Measurements from ENCODE around the gene GNAI3. TPM values are rescaled to one million over a fixed set of nuclear protein-coding genes. Genes with fewer than 3 reads are reported as not detected.

Gene GNAI3
- total RNA-seq, 2 experiments from 2014 or later, result 5.1 to 5.4 TPM

- no peaks in the 10 kb centered on the region for H3K9me3 ChIP-seq (ENCODE audit: control insufficient read depth in 1 of 2, insufficient read depth in 1 of 2, low read length in 2 of 2)
- CTCF ChIA-PET, result interaction anchor here (3.8 kb wide), 1 partner anchor 130 kb away, joined by 22 read pairs; no protein-coding TSS in a partner anchor
These were observed 95.2 kb downstream of the GNAI3 start for GRCh38 chr1:109643385-109644230.

GRCh38 chr1:109644670-109645069 lies 96.3 kb downstream of the GNAI3 start:
- H3K4me3 ChIP-seq (ENCODE audit: low read length), result no peak overlapping the region
- H3K36me3 ChIP-seq (ENCODE audit: insufficient read depth, low read length), result no peaks in the 10 kb centered on the region
- intact Hi-C loops (cut with DNase I, micrococcal nuclease), result loop anchor here (5.0 kb wide), 4 partner anchors 43 to 338 kb away; partner anchors contain the start of genes AHCYL1 (in 2 of the 2), GSTM1 (in 2 of the 2) and GNAI3 (in 1 of the 2)
- H3K4me3 Mint-ChIP-seq, result no peak overlapping the region
- POLR2A ChIA-PET, result no interaction called here
- H3K4me1 ChIP-seq (ENCODE audit: insufficient read depth, low read length), result peaks cover 15% of the 10 kb centered on the region
- no peaks in the 10 kb centered on the region for H3K9me3 ChIP-seq (ENCODE audit: control insufficient read depth in 1 of 2, insufficient read depth in 1 of 2, low read length in 2 of 2)
- H3K27ac ChIP-seq (ENCODE audit: low read depth in 1 of 2, low read length in 2 of 2), result no peak overlapping the region
- CTCF ChIA-PET, result no interaction called here
- no peaks in the 10 kb centered on the region for H3K9me3 Mint-ChIP-seq
- H3K27me3 ChIP-seq (ENCODE audit: control insufficient read depth in 1 of 2, insufficient read depth in 2 of 2, low read length in 2 of 2), result no peaks in the 10 kb centered on the region
- H3K36me3 Mint-ChIP-seq (ENCODE audit: low read depth), result no peaks in the 10 kb centered on the region
- ATAC-seq (ENCODE audit: poor library complexity) (no peak), DNase-seq (no peak)
- H3K4me1 Mint-ChIP-seq (ENCODE audit: low read depth), result peaks cover 20% of the 10 kb centered on the region
- no peaks in the 10 kb centered on the region for H3K27me3 Mint-ChIP-seq
- H3K27ac Mint-ChIP-seq, result no peak overlapping the region
- no peak for TF ChIP-seq CTCF (IDR thresholded peaks at IDR 0.05)

More at GRCh38 chr1:109643385-109644230, 95.2 kb downstream of the GNAI3 start:
- peak; percentile 94 for ATAC-seq (ENCODE audit: poor library complexity)
- H3K27ac Mint-ChIP-seq, result no peak overlapping the region
- POLR2A ChIA-PET, result no interaction called here
- Histone ChIP-seq H3K4me3 (ENCODE audit: low read length) (no peak overlapping the region), H3K27ac (ENCODE audit: low read depth in 1 of 2, low read length in 2 of 2) (no peak overlapping the region), H3K36me3 (ENCODE audit: insufficient read depth, low read length) (no peaks in the 10 kb centered on the region), H3K27me3 (ENCODE audit: control insufficient read depth in 1 of 2, insufficient read depth in 2 of 2, low read length in 2 of 2) (no peaks in the 10 kb centered on the region), H3K4me1 (ENCODE audit: insufficient read depth, low read length) (peaks cover 15% of the 10 kb centered on the region)
- TF ChIP-seq CTCF (IDR thresholded peaks at IDR 0.05), result peak; percentile 85
- peak; percentile 79 to 91 (median 88) for DNase-seq
- peaks cover 20% of the 10 kb centered on the region for H3K4me1 Mint-ChIP-seq (ENCODE audit: low read depth)
- H3K4me3 Mint-ChIP-seq, result no peak overlapping the region
- H3K9me3 Mint-ChIP-seq, result no peaks in the 10 kb centered on the region
- H3K27me3 Mint-ChIP-seq, result no peaks in the 10 kb centered on the region
- intact Hi-C loops (cut with DNase I, micrococcal nuclease), result loop anchor here (5.0 kb wide), 4 partner anchors 44 to 339 kb away; partner anchors contain the start of genes AHCYL1 (in 2 of the 2), GSTM1 (in 2 of the 2) and GNAI3 (in 1 of the 2)
- no peaks in the 10 kb centered on the region for H3K36me3 Mint-ChIP-seq (ENCODE audit: low read depth)

- Mint-ChIP-seq H3K4me1 (ENCODE audit: low read depth) (peaks cover 4% of the 10 kb centered on the region), H3K27me3 (no peaks in the 10 kb centered on the region), H3K9me3 (no peaks in the 10 kb centered on the region), H3K27ac (no peak overlapping the region), H3K4me3 (no peak overlapping the region), H3K36me3 (ENCODE audit: low read depth) (no peaks in the 10 kb centered on the region)
- TF ChIP-seq CTCF (IDR thresholded peaks at IDR 0.05), result no peak
- Histone ChIP-seq H3K4me1 (ENCODE audit: insufficient read depth, low read length) (no peaks in the 10 kb centered on the region), H3K4me3 (ENCODE audit: low read length) (no peak overlapping the region), H3K9me3 (ENCODE audit: control insufficient read depth in 1 of 2, insufficient read depth in 1 of 2, low read length in 2 of 2) (no peaks in the 10 kb centered on the region), H3K36me3 (ENCODE audit: insufficient read depth, low read length) (no peaks in the 10 kb centered on the region), H3K27ac (ENCODE audit: low read depth in 1 of 2, low read length in 2 of 2) (no peak overlapping the region), H3K27me3 (ENCODE audit: control insufficient read depth in 1 of 2, insufficient read depth in 2 of 2, low read length in 2 of 2) (no peaks in the 10 kb centered on the region)
- intact Hi-C loops (cut with DNase I, micrococcal nuclease), result no loop called here
- CTCF ChIA-PET, result interaction anchor here (0.6 to 5.4 kb wide), 6 partner anchors 9 to 386 kb away, joined by 3 to 38 read pairs (median 4); partner anchors contain the start of genes AHCYL1 and GNAI3
- POLR2A ChIA-PET, result interaction anchor here (1.4 to 2.2 kb wide), 3 partner anchors 10 to 335 kb away, joined by 4 to 8 read pairs (median 6); partner anchors contain the start of genes AHCYL1 and GNAI3
- ATAC-seq (ENCODE audit: poor library complexity) (no peak), DNase-seq (peak in 2 of 14 experiments; percentile 7 to 24)
These were observed 101.1 kb downstream of the GNAI3 start for GRCh38 chr1:109649491-109649914.
